HG03159 (cell line): ENCODE data around the gene SEC16A.

Experiments
- ATAC-seq: cut with Tn5 transposase; IDR thresholded peaks from one replicate; pipeline ENCODE4 v1.9.1; 2021; ENCODE audit warnings: mild to moderate bottlenecking, moderate library complexity; ENCODE audit not compliant: unreplicated experiment

The SEC16A gene

GRCh38 chr9:136466155-136466541 lies 16.7 kb downstream of the SEC16A start:
- ATAC-seq = no peak

- ATAC-seq = no peak
Observed at GRCh38 chr9:136465500-136466154, 17.2 kb downstream of the SEC16A start.

GRCh38 chr9:136464241-136464640 lies 18.6 kb downstream of the SEC16A start:
- no peak for ATAC-seq

- no peak for ATAC-seq
Observed at GRCh38 chr9:136463578-136463977, 19.3 kb downstream of the SEC16A start.

- no peak for ATAC-seq
Observed at GRCh38 chr9:136462664-136463063, 20.2 kb downstream of the SEC16A start.

- no peak for ATAC-seq
Observed at GRCh38 chr9:136460772-136461325, 22.0 kb downstream of the SEC16A start.

GRCh38 chr9:136459425-136459824 lies 23.4 kb downstream of the SEC16A start:
- no peak for ATAC-seq

- ATAC-seq = no peak
Observed at GRCh38 chr9:136457326-136457725, 25.5 kb downstream of the SEC16A start.

GRCh38 chr9:136456258-136456657 lies 26.6 kb downstream of the SEC16A start:
- ATAC-seq = no peak

GRCh38 chr9:136455043-136456002 lies 27.5 kb downstream of the SEC16A start:
- ATAC-seq = no peak

- ATAC-seq = no peak
Observed at GRCh38 chr9:136454026-136454796, 28.6 kb downstream of the SEC16A start.

GRCh38 chr9:136453326-136453725 lies 29.5 kb downstream of the SEC16A start:
- ATAC-seq = no peak

- no peak for ATAC-seq
Observed at GRCh38 chr9:136451221-136451877, 31.5 kb downstream of the SEC16A start.

- ATAC-seq = no peak
Observed at GRCh38 chr9:136448655-136449054, 34.2 kb downstream of the SEC16A start.

- no peak for ATAC-seq
Observed at GRCh38 chr9:136447173-136447778, 35.6 kb downstream of the SEC16A start.

GRCh38 chr9:136445799-136446198 lies 37.0 kb downstream of the SEC16A start:
- ATAC-seq = no peak

GRCh38 chr9:136444102-136444501 lies 38.7 kb downstream of the SEC16A start:
- ATAC-seq = no peak

- ATAC-seq = no peak
Observed at GRCh38 chr9:136443687-136444086, 39.2 kb downstream of the SEC16A start.

- ATAC-seq = no peak
Observed at GRCh38 chr9:136443087-136443486, 39.8 kb downstream of the SEC16A start.

- ATAC-seq = no peak
Observed at GRCh38 chr9:136442265-136442664, 40.6 kb downstream of the SEC16A start.
